ENCODE data around the gene ADGRB2. TPM values are rescaled to one million over a fixed set of nuclear protein-coding genes. Genes with fewer than 3 reads are reported as not detected.

The ADGRB2 gene
- total and polyA plus RNA-seq, 2 of the 4 experiments (the other 2 are of a cell fraction) = 2.2 to 11.9 TPM

- ATAC-seq (ENCODE audit: low read depth) = no peak
- H4K8ac ChIP-seq (ENCODE audit: low read depth in 2 of 2, low read length in 2 of 2) = no peak overlapping the region
- H3K4ac ChIP-seq (ENCODE audit: low read depth, low read length) = no peak overlapping the region
- H3K56ac ChIP-seq (ENCODE audit: extremely low read depth, insufficient read depth, low read length) = no peak overlapping the region
- no peak overlapping the region for H3K4me3 ChIP-seq (ENCODE audit: insufficient read depth, low read depth, low read length)
- BruUV-seq (replicated peaks) = no TSS peak
- H3K23ac ChIP-seq (ENCODE audit: low read depth, low read length) = no peak overlapping the region
- 92% methylated on average over 5 of the region's 10 CpGs; no CpG with 5 or more reads in 1 of the 2 experiments for WGBS, 2 experiments (ENCODE audit: extremely low coverage in 2 of 2, insufficient read length in 1 of 2)
- TF ChIP-seq MXI1 (IDR thresholded peaks at IDR 0.05; ENCODE audit: borderline replicate concordance, low read depth, low read length) (no peak), RFX5 (IDR thresholded peaks at IDR 0.05; ENCODE audit: low read depth, low read length) (no peak), ELK1 (IDR thresholded peaks at IDR 0.05; ENCODE audit: borderline replicate concordance, low read depth, low read length) (no peak), POLR2A (IDR thresholded peaks at IDR 0.05; ENCODE audit: low read depth, low read length) (no peak), RAD21 (IDR thresholded peaks at IDR 0.05; ENCODE audit: low read length) (no peak), RCOR1 (IDR thresholded peaks at IDR 0.05; ENCODE audit: insufficient replicate concordance, low read length) (no peak), MAFK (IDR thresholded peaks at IDR 0.05; ENCODE audit: low read depth, low read length) (no peak), SMC3 (IDR thresholded peaks at IDR 0.05; ENCODE audit: low read depth, low read length) (no peak), USF2 (IDR thresholded peaks at IDR 0.05; ENCODE audit: low read depth, low read length) (no peak), FOS (IDR thresholded peaks at IDR 0.05; ENCODE audit: low read depth, low read length) (no peak), MAZ (IDR thresholded peaks at IDR 0.05; ENCODE audit: borderline replicate concordance, low read depth, low read length) (no peak), CTCF (conservative IDR thresholded peaks at IDR 0.05; ENCODE audit: low read depth, low read length) (no peak)
- peaks cover 4% of the 10 kb centered on the region; the same call in 1 of the 2 replicates for H3K9me1 ChIP-seq (ENCODE audit: insufficient read depth, low read length)
- H3K27ac ChIP-seq (ENCODE audit: insufficient read depth, low read length) = no peak overlapping the region
- no peaks in the 10 kb centered on the region for H3K9me3 ChIP-seq (ENCODE audit: control insufficient read depth, insufficient read depth, low read length)
- CTCF ChIA-PET = interaction anchor here (1.9 kb wide), 1 partner anchor 10 kb away, joined by 9 read pairs; no protein-coding TSS in a partner anchor
- H2AFZ ChIP-seq (replicated peaks; ENCODE audit: low read length, poor library complexity) = no peak overlapping the region
- dilution Hi-C loops (cut with HindIII; ENCODE audit: low sequenced_read_pairs, unreplicated experiment) (no loop called here), intact Hi-C loops (cut with micrococcal nuclease) (no loop called here), in situ Hi-C loops (cut with MboI; ENCODE audit: low sequenced_read_pairs) (loop anchor here (5.0 to 10.0 kb wide), 2 partner anchors 52 to 160 kb away; no protein-coding TSS in a partner anchor)
- no peak overlapping the region for H3K14ac ChIP-seq (replicated peaks; ENCODE audit: low read depth, low read length)
- H3K18ac ChIP-seq (ENCODE audit: low read depth, low read length) = no peak overlapping the region
- no peak overlapping the region for H2BK5ac ChIP-seq (ENCODE audit: low read depth, low read length, poor library complexity, severe bottlenecking)
- no peak overlapping the region for H2BK20ac ChIP-seq (ENCODE audit: low read depth, low read length)
- no peaks in the 10 kb centered on the region for H3K79me1 ChIP-seq (ENCODE audit: low read depth in 1 of 2, low read length in 2 of 2)
- DNase-seq = no peak
- H4K5ac ChIP-seq (ENCODE audit: low read depth, low read length) = no peak overlapping the region
- no peak overlapping the region for H3K9ac ChIP-seq (ENCODE audit: low read depth, low read length)
- no peak overlapping the region for H2AK9ac ChIP-seq (replicated peaks; ENCODE audit: low read depth, low read length, poor library complexity)
- H3K4me2 ChIP-seq (ENCODE audit: low read depth, low read length) = no peak overlapping the region
- H3K36me3 ChIP-seq (ENCODE audit: control insufficient read depth, insufficient read depth, low read length) = peaks cover 1% of the 10 kb centered on the region; the same call in 1 of the 2 replicates
- H3K4me1 ChIP-seq (ENCODE audit: control insufficient read depth, insufficient read depth, low read length) = no peaks in the 10 kb centered on the region
- no peak overlapping the region for H2BK120ac ChIP-seq (ENCODE audit: low read depth, low read length)
- H3K27me3 ChIP-seq (ENCODE audit: control insufficient read depth, insufficient read depth, low read length) = peaks cover 7% of the 10 kb centered on the region; the same call in 1 of the 2 replicates
- H4K91ac ChIP-seq (ENCODE audit: insufficient read depth, low read depth, low read length) = no peak overlapping the region
- POLR2A ChIA-PET (ENCODE audit: unreplicated experiment) = no interaction called here
- H2BK15ac ChIP-seq (ENCODE audit: low read depth, low read length) = no peak overlapping the region
- no peak overlapping the region for H2AK5ac ChIP-seq (ENCODE audit: low read depth, low read length)
- H4K20me1 ChIP-seq (ENCODE audit: insufficient read depth, low read length) = 0 out of 2 replicates have a peak, but pooled peaks cover 8% of the 10 kb centered on the region
Measured at GRCh38 chr1:31725134-31725533, 39.0 kb downstream of the ADGRB2 start.

All from IMR-90 (cell line).